ENCODE data around the gene ADAMTS12.
A peak's percentile ranks its signal among the peaks of the same experiment; 100 is the strongest.

Gene ADAMTS12

DNA sequence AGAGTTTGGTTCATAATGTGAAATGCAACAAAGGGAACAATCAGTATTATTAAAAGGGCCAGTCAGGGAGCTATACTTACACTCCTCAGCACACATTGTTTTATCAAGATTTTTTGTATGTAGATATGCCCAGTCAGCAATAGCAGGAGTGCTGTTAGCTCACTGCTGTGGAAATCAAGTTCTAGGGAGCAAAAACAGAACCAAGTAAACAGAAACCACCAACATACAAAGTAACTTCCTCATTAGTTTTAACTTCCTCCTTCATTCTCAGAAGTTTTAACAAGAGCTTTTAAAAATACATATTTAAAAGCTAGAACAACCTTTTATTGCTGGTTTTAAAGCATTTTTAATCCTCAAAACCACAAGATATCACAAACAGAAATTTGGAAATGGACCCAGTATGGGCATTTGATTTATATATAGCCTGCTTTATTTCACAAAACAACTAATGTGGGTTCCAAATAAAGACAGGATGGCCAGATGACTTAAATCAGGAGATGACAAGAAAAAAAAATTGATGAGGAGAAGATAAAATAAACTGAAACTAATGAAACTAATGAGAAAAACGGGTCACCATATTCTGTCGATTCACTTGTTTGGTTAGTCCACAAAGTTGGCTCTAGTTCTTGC, 178.5 kb downstream of the ADAMTS12 start:
- H3K4me3 ChIP-seq (ENCODE audit: low read depth, low read length): no peak overlapping the region
- TF ChIP-seq, protein P1, sequence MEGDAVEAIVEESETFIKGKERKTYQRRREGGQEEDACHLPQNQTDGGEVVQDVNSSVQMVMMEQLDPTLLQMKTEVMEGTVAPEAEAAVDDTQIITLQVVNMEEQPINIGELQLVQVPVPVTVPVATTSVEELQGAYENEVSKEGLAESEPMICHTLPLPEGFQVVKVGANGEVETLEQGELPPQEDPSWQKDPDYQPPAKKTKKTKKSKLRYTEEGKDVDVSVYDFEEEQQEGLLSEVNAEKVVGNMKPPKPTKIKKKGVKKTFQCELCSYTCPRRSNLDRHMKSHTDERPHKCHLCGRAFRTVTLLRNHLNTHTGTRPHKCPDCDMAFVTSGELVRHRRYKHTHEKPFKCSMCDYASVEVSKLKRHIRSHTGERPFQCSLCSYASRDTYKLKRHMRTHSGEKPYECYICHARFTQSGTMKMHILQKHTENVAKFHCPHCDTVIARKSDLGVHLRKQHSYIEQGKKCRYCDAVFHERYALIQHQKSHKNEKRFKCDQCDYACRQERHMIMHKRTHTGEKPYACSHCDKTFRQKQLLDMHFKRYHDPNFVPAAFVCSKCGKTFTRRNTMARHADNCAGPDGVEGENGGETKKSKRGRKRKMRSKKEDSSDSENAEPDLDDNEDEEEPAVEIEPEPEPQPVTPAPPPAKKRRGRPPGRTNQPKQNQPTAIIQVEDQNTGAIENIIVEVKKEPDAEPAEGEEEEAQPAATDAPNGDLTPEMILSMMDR (IDR thresholded peaks at IDR 0.05; ENCODE audit: low read depth, low read length, missing control alignments): no peak
- DNase-seq (ENCODE audit: low read depth): peak; percentile 42

DNA sequence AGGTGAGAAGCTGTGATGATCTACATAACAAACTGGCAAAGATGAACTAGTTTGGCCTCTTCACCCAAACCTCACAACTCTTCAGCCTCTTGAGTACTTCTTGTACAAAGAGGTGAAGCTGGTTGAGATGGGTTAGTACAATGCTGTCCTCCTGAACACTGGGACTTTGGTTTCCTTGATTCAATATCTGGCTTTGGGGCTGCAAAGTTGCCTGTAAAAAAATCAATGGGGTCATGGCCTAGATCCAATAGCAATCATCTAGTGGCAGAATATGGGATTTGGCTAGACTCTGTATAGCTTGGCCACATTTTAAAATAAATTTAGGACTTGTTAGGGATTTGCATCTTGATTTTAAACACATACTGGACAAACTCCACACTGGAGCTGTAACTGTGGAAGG, 179.1 kb downstream of the ADAMTS12 start:
- TF ChIP-seq, protein P1 (IDR thresholded peaks at IDR 0.05; ENCODE audit: low read depth, low read length, missing control alignments): no peak
- DNase-seq (ENCODE audit: low read depth): no peak

DNA sequence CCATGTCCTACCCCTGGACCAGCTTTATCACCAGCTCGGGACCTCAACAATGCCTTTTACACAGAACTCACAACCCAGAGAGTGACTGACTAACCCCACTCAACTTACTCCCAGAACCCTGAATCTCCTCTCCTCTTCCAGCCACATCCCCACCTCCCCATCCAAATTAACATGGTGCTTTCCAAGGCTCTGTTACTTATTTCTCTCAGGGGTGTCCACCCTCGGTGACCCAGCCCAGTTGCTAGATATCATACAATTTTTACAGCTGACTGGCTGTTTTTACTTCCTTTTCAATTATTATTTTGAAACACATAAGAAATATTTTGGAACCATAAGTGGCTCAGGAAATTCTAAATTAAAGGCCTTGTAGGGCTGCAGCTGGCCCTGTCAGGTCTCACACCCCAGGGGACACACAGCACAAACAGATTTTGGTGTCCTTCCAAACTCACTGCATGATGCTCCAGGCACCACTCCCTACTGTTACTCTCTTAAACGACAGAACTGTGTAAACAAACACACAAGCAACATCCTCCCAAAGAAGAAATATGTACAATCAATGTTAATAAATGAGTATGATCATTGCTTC, 180.6 kb downstream of the ADAMTS12 start:
- TF ChIP-seq, protein P1 (IDR thresholded peaks at IDR 0.05; ENCODE audit: low read depth, low read length, missing control alignments): no peak
- no peak overlapping the region for H3K4me3 ChIP-seq (ENCODE audit: low read depth, low read length)
- DNase-seq (ENCODE audit: low read depth): no peak

More for the DNA sequence above, 179.1 kb downstream of the ADAMTS12 start:
- no peak overlapping the region for H3K4me3 ChIP-seq (ENCODE audit: low read depth, low read length)

DNA sequence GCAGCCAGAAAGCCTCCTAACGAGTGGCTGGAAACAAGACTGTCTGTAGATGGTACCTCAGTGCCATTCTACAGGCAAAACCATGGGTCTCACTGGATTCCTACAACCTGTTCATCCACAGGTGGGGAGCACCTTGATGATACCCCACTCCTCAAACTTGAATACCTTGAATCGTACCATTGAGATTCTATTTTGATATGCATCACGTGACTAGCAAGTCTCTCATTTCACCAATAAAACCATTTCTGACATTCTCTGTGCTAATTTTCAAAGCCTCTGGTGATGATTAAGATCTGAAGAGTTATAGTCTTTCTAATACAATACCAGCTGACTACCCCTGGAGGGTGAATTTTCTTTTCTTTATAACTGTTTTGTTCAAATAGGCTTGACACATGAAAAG, 188.9 kb downstream of the ADAMTS12 start:
- no peak for DNase-seq (ENCODE audit: low read depth)
- TF ChIP-seq, protein P1 (IDR thresholded peaks at IDR 0.05; ENCODE audit: low read depth, low read length, missing control alignments): no peak
- H3K4me3 ChIP-seq (ENCODE audit: low read depth, low read length): no peak overlapping the region

DNA sequence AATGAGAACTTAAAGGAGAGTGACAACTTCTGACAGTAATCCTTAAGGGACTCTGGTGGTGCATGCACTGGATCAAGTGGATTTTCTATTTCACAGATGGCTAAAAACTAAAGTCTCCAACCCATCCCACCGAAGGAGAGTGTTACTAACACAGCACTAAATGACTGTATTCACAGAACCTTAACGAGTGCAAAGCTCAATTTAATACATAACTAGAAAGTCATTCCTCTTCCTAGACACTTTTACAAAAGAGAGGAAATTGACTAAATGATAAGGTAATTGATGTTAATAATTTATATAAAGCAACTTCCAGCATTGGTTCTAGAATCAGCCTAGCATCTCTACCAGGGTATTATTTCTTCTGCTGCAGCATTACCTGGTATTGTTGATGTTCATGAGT, 189.8 kb downstream of the ADAMTS12 start:
- no peak for DNase-seq (ENCODE audit: low read depth)
- TF ChIP-seq, protein P1 (IDR thresholded peaks at IDR 0.05; ENCODE audit: low read depth, low read length, missing control alignments): no peak
- no peak overlapping the region for H3K4me3 ChIP-seq (ENCODE audit: low read depth, low read length)

DNA sequence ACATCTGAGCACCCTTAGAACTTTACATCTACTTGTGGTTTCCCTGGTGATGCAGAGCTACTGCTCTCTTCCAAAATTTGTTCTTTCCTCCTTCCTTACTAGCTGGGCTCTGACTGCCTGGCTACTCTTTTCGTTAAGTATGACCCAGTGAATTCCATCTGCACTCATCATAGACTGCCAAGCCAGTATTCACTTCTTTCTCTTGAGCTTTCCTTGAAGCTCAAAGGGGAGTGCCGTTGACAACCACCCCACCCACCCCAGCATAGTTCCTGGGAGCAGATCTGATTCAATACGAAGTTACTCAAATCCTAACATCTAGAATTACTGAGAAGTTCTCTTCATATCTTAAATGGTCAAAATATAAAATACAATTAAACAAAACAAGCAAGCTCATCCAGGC, 190.5 kb downstream of the ADAMTS12 start:
- TF ChIP-seq, protein P1 (IDR thresholded peaks at IDR 0.05; ENCODE audit: low read depth, low read length, missing control alignments): no peak

DNA sequence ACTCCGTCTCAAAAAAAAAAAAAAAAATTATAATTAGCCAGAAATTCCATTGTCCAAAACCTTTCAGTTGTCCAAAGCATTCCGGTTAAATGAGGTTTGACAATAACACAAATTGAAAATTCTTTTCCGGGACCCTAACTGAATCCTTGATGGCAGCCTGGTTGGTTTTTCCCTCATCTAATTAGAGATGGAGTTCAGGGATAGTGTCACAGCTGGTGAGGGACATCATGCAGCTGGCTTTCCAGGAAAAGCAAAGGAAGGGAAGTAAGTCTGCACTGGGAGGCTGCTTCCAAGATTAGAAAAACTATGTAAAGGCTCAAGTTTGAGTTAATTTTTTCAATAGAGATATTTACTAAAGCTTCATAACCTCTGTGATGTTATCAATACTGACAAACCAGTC, 195.4 kb downstream of the ADAMTS12 start:
- TF ChIP-seq, protein P1 (IDR thresholded peaks at IDR 0.05; ENCODE audit: low read depth, low read length, missing control alignments): no peak
- H3K4me3 ChIP-seq (ENCODE audit: low read depth, low read length): no peak overlapping the region
- no peak for DNase-seq (ENCODE audit: low read depth)

More for the DNA sequence above, 190.5 kb downstream of the ADAMTS12 start:
- no peak for DNase-seq (ENCODE audit: low read depth)
- H3K4me3 ChIP-seq (ENCODE audit: low read depth, low read length): no peak overlapping the region
